Measurements from ENCODE around the gene BRD4. TPM values are rescaled to one million over a fixed set of nuclear protein-coding genes. Genes with fewer than 3 reads are reported as not detected.

Gene BRD4
- total RNA-seq, 4 donors from 2014 or later, result 7.7 to 38.2 (median 31.3) TPM

GRCh38 chr19:15285896-15286591 lies 46.3 kb downstream of the BRD4 start:
- WGBS, 2 donors, result 68 to 75% methylated on average over 9 to 11 of the region's 11 CpGs
- TF ChIP-seq, protein P1, sequence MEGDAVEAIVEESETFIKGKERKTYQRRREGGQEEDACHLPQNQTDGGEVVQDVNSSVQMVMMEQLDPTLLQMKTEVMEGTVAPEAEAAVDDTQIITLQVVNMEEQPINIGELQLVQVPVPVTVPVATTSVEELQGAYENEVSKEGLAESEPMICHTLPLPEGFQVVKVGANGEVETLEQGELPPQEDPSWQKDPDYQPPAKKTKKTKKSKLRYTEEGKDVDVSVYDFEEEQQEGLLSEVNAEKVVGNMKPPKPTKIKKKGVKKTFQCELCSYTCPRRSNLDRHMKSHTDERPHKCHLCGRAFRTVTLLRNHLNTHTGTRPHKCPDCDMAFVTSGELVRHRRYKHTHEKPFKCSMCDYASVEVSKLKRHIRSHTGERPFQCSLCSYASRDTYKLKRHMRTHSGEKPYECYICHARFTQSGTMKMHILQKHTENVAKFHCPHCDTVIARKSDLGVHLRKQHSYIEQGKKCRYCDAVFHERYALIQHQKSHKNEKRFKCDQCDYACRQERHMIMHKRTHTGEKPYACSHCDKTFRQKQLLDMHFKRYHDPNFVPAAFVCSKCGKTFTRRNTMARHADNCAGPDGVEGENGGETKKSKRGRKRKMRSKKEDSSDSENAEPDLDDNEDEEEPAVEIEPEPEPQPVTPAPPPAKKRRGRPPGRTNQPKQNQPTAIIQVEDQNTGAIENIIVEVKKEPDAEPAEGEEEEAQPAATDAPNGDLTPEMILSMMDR (IDR thresholded peaks at IDR 0.05), result no peak
- no peak for TF ChIP-seq POLR2A (IDR thresholded peaks at IDR 0.05)
- DNase-seq, result no peak
- no peak overlapping the region for H3K4me3 ChIP-seq
- no peaks in the 10 kb centered on the region for H3K9me3 ChIP-seq
- no peak overlapping the region for H3K27ac ChIP-seq
- H3K36me3 ChIP-seq, result no peaks in the 10 kb centered on the region
- no peaks in the 10 kb centered on the region for H3K27me3 ChIP-seq
- intact Hi-C loops (cut with DNase I), result no loop called here
- peaks cover 62 to 100% (median 94%) of the 10 kb centered on the region in 3 donors for H3K4me1 ChIP-seq

- DNase-seq, result no peak
- no peak for TF ChIP-seq POLR2A (IDR thresholded peaks at IDR 0.05)
- TF ChIP-seq, protein P1 (IDR thresholded peaks at IDR 0.05), result no peak
- intact Hi-C loops (cut with DNase I), result no loop called here
- Histone ChIP-seq H3K27me3 (no peaks in the 10 kb centered on the region), H3K4me1 (peaks cover 72 to 100% (median 97%) of the 10 kb centered on the region in 3 donors), H3K9me3 (no peaks in the 10 kb centered on the region), H3K36me3 (no peaks in the 10 kb centered on the region), H3K4me3 (no peak overlapping the region), H3K27ac (peak overlapping the region in 1 of 4 donors; percentile 76)
- WGBS, 2 donors, result 45 to 75% methylated on average over 3 of the region's 3 CpGs
Measured at GRCh38 chr19:15284896-15285295, 47.4 kb downstream of the BRD4 start.

DNA sequence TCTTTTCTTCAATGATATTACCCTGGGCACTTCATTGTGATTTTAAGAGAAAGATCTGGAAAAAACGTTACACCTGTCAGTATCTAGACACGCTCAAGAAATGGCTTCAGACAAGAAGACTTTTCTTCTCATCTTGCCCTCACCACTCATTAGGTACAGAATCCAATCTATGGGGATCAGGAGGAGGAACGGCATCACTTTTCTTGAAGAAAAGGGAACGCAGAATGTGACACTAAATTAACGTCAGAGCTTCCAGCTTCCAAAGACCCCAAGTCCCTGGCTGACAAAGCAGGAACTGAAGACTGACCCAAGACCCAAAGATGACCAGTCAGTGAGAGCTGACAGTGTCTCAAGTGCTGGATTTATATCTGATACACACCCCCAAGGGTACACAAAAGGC lies 48.2 kb downstream of the BRD4 start:
- Histone ChIP-seq H3K36me3 (no peaks in the 10 kb centered on the region), H3K4me1 (peaks cover 75 to 100% (median 97%) of the 10 kb centered on the region in 3 donors), H3K27me3 (no peaks in the 10 kb centered on the region), H3K9me3 (no peaks in the 10 kb centered on the region), H3K4me3 (no peak overlapping the region), H3K27ac (peak overlapping the region; percentile 26 to 76 (median 76))
- WGBS, 2 donors, result 76 to 80% methylated on average over 5 of the region's 5 CpGs
- no peak for TF ChIP-seq POLR2A (IDR thresholded peaks at IDR 0.05)
- TF ChIP-seq, protein P1 (IDR thresholded peaks at IDR 0.05), result no peak
- intact Hi-C loops (cut with DNase I), result no loop called here
- no peak for DNase-seq

DNA sequence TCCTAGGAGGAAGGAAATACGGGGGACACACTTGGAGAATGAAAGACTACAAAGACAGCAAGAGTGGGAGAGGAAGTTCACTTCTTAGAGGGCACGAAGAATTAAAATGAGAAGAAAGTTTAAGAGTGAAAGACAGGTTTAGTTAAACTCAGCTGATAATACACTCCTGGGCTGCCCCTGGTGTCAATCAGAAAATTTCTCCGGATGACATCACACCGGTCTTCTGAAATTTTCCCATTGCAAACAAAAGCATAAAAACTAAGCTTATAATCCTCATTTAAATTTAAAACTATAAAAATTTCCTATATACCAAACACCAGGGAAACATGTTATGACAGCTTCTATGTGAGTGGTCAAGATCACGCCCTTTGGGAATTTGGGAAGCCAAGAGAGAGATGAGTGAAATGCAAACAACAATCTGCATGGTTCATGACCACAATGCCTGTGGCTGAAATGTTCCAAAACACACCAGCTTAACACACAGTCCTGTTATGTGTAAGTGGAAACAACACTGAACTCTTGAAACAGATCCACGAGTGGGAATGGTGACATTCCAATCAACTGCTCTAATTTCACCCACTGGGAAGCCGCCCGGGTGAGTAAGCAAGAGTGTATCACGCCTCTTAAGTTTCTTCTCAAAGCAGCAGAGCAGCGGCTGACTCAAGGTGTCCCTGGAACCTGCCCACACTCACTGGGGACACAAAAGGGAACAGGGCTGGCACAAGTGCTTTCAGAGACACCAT lies 49.0 kb downstream of the BRD4 start:
- WGBS, 2 donors, result 20 to 31% methylated on average over 8 to 10 of the region's 10 CpGs
- no peak for DNase-seq
- TF ChIP-seq, protein P1 (IDR thresholded peaks at IDR 0.05), result no peak
- TF ChIP-seq POLR2A (IDR thresholded peaks at IDR 0.05), result no peak
- H3K4me3 ChIP-seq, result no peak overlapping the region
- H3K27me3 ChIP-seq, result no peaks in the 10 kb centered on the region
- intact Hi-C loops (cut with DNase I), result no loop called here
- no peaks in the 10 kb centered on the region for H3K36me3 ChIP-seq
- H3K27ac ChIP-seq, result peak overlapping the region; percentile 26 to 76 (median 76)
- H3K9me3 ChIP-seq, result no peaks in the 10 kb centered on the region
- peaks cover 71 to 100% (median 97%) of the 10 kb centered on the region in 3 donors for H3K4me1 ChIP-seq

DNA sequence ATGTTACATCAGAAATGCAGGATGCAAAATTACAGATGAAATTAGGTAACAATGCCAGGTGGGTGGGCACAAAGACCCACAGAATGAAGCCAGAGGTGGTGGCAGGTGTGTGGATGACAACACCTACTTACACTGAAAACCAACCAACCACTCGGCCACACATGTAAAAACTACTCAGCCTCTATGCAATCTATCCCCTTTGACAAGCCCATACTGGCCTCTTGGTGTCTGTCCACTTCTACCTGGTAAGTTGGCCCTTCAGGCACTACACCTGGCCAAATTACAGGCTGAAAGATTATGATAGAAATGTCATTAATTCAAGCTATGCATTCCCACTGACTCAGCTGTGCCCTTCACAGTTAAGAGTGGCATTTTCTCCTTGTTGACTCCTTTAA lies 50.0 kb downstream of the BRD4 start:
- no peak for TF ChIP-seq POLR2A (IDR thresholded peaks at IDR 0.05)
- TF ChIP-seq, protein P1 (IDR thresholded peaks at IDR 0.05), result no peak
- Histone ChIP-seq H3K4me3 (no peak overlapping the region), H3K36me3 (no peaks in the 10 kb centered on the region), H3K4me1 (peaks cover 71 to 100% (median 97%) of the 10 kb centered on the region in 3 donors), H3K27ac (peak overlapping the region in 3 of 4 donors; percentile 76 to 84 (median 76)), H3K9me3 (no peaks in the 10 kb centered on the region), H3K27me3 (no peaks in the 10 kb centered on the region)
- no peak for DNase-seq
- intact Hi-C loops (cut with DNase I), result no loop called here
- 33 to 57% methylated on average over 1 of the region's 1 CpG for WGBS, 2 donors
